HEK293 (cell line): ENCODE measurements around the gene NUBPL.

Experiments used
- CTCF ChIA-PET: fragments of 350-600 bp; formaldehyde crosslinking; extraction: SDS; loops from one replicate; lab custom pipeline; 2021; ENCODE audit warnings: antibody characterized with exemption; lab: Yijun Ruan, JAX
- POLR2A ChIA-PET: fragments of 300-600 bp; formaldehyde crosslinking; extraction: SDS; loops from one replicate; lab custom pipeline; 2020; ENCODE audit warnings: antibody characterized with exemption, inconsistent platforms; lab: Yijun Ruan, JAX
- H3K27ac ChIP-seq: fragments of 200-500 bp; sonication (Bioruptor generic); 2 replicates; pipeline ENCODE4 v1.5.1; 2014; ENCODE audit warnings: low read depth, low read length, control low read depth, inconsistent platforms; ENCODE audit errors: extremely low read depth
- H3K36me3 ChIP-seq, 2 experiments: fragments of 200-500 bp in 1 of 2; sonication (Bioruptor generic) in 1 of 2; 1 replicate in 1 of 2; 2 replicates in 1 of 2; pipeline ENCODE4 v1.5.1; 2014 to 2017; ENCODE audit warnings: inconsistent platforms in 2 of 2, low read length in 2 of 2; ENCODE audit not compliant: control insufficient read depth in 2 of 2, insufficient read depth in 1 of 2
- H3K4me1 ChIP-seq: fragments of 200-500 bp; sonication (Bioruptor generic); 2 replicates; pipeline ENCODE4 v1.5.1; 2014; ENCODE audit warnings: mild to moderate bottlenecking, low read length, inconsistent platforms; ENCODE audit not compliant: control insufficient read depth, insufficient read depth
- H3K4me3 ChIP-seq: 2 replicates; pipeline ENCODE4 v1.5.1; 2011; ENCODE audit warnings: low read depth, mild to moderate bottlenecking, control low read depth, low read length, moderate library complexity
- H3K9me3 ChIP-seq: fragments of 200-500 bp; sonication (Bioruptor generic); 2 replicates; pipeline ENCODE4 v1.5.1; 2014; ENCODE audit warnings: low read depth, low read length, inconsistent platforms; ENCODE audit not compliant: control insufficient read depth, insufficient read depth
- BCL11A ChIP-seq: fragments of 450-650 bp; formaldehyde crosslinking; IDR thresholded peaks from 2 replicates; pipeline ENCODE4 v1.5.1; 2016; ENCODE audit warnings: low read depth, missing biosample characterization, missing genetic modification characterization
- PRDM2 ChIP-seq: fragments of 450-650 bp; formaldehyde crosslinking; IDR thresholded peaks from 2 replicates; pipeline ENCODE4 v1.5.1; 2016; ENCODE audit warnings: missing biosample characterization, missing genetic modification characterization, borderline replicate concordance
- REST ChIP-seq: fragments of 450-650 bp; formaldehyde crosslinking; IDR thresholded peaks from 2 replicates; pipeline ENCODE4 v1.5.1; 2016; ENCODE audit warnings: missing biosample characterization, missing genetic modification characterization
- ZBTB1 ChIP-seq: fragments of 450-650 bp; formaldehyde crosslinking; IDR thresholded peaks from 2 replicates; pipeline ENCODE4 v1.5.1; 2016; ENCODE audit warnings: missing biosample characterization, missing genetic modification characterization
- ZBTB8A ChIP-seq: fragments of 450-650 bp; formaldehyde crosslinking; IDR thresholded peaks from 2 replicates; pipeline ENCODE4 v1.5.1; 2016; ENCODE audit warnings: missing biosample characterization, missing genetic modification characterization
- ZNF350 ChIP-seq: fragments of 450-650 bp; formaldehyde crosslinking; IDR thresholded peaks from 2 replicates; pipeline ENCODE4 v1.5.0; 2017; ENCODE audit warnings: missing biosample characterization, mild to moderate bottlenecking, missing genetic modification characterization
- ZNF416 ChIP-seq: fragments of 450-650 bp; formaldehyde crosslinking; IDR thresholded peaks from 2 replicates; pipeline ENCODE4 v1.5.1; 2016; ENCODE audit warnings: missing biosample characterization, missing genetic modification characterization
- ZNF555 ChIP-seq: fragments of 450-650 bp; formaldehyde crosslinking; conservative IDR thresholded peaks from 2 replicates; pipeline ENCODE4 v1.5.1; 2017; ENCODE audit warnings: missing biosample characterization, mild to moderate bottlenecking, missing genetic modification characterization, inconsistent platforms
- ZNF658 ChIP-seq: fragments of 450-650 bp; formaldehyde crosslinking; IDR thresholded peaks from 2 replicates; pipeline ENCODE4; 2016; ENCODE audit warnings: missing biosample characterization, missing genetic modification characterization
- ZNF776 ChIP-seq: fragments of 450-650 bp; formaldehyde crosslinking; IDR thresholded peaks from 2 replicates; pipeline ENCODE4 v1.5.0; 2017; ENCODE audit warnings: missing biosample characterization, missing genetic modification characterization, borderline replicate concordance
- ZNF791 ChIP-seq: fragments of 450-650 bp; formaldehyde crosslinking; IDR thresholded peaks from 2 replicates; pipeline ENCODE4 v1.5.1; 2016; ENCODE audit warnings: missing biosample characterization, missing genetic modification characterization
- TF ChIP-seq, protein P1 (sequence below): fragments of 450-650 bp; IDR thresholded peaks from 2 replicates; pipeline ENCODE4 v1.5.1; 2018; ENCODE audit warnings: missing biosample characterization, missing genetic modification characterization
- TF ChIP-seq, protein P2 (sequence below): fragments of 450-650 bp; formaldehyde crosslinking; IDR thresholded peaks from 2 replicates; pipeline ENCODE4 v1.5.1; 2016; ENCODE audit warnings: missing biosample characterization, missing genetic modification characterization, borderline replicate concordance
- TF ChIP-seq, protein P3 (sequence below): fragments of 450-650 bp; formaldehyde crosslinking; IDR thresholded peaks from 2 replicates; pipeline ENCODE4 v1.5.1; 2016; ENCODE audit warnings: missing biosample characterization, missing genetic modification characterization
- TF ChIP-seq, protein P4 (sequence below): fragments of 450-650 bp; formaldehyde crosslinking; IDR thresholded peaks from 2 replicates; pipeline ENCODE4 v1.5.1; 2016; ENCODE audit warnings: missing biosample characterization, missing genetic modification characterization
- TF ChIP-seq, protein P5 (sequence below): fragments of 450-650 bp; formaldehyde crosslinking; IDR thresholded peaks from 2 replicates; pipeline ENCODE4 v1.5.1; 2016; ENCODE audit warnings: missing biosample characterization, missing genetic modification characterization

Gene NUBPL

DNA sequence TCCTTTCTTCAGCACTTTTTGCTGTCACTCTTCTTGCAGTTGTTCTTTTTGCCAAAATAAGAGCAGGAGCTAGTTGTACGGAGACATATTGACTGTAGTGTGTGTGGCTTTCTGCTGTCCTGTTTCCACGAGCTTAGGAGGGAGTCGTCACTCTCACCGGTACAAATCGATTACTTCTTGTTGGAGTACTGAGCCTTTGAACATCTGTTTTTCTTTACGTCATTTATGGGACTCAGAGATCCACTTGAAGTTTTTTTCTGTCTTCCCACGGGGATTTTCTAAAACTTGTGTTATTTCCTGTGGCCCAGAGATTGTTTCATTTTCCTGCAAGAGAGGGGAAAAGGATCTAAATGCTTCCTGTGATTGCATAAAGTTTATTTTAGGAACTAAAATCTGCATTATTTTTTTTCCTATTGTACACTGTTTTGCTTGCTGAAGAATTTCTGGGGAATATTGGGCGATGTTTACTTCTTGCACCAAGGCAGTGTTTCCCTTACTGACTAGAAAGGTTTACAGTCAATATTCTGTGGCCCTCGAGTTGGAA lies 316.1 kb downstream of the NUBPL start:
- Histone ChIP-seq H3K4me1 (no peaks in the 10 kb centered on the region), H3K4me3 (no peak overlapping the region), H3K27ac (no peak overlapping the region), H3K9me3 (no peaks in the 10 kb centered on the region), H3K36me3 (no peaks in the 10 kb centered on the region)
- CTCF ChIA-PET = no interaction called here
- TF ChIP-seq, protein P1, sequence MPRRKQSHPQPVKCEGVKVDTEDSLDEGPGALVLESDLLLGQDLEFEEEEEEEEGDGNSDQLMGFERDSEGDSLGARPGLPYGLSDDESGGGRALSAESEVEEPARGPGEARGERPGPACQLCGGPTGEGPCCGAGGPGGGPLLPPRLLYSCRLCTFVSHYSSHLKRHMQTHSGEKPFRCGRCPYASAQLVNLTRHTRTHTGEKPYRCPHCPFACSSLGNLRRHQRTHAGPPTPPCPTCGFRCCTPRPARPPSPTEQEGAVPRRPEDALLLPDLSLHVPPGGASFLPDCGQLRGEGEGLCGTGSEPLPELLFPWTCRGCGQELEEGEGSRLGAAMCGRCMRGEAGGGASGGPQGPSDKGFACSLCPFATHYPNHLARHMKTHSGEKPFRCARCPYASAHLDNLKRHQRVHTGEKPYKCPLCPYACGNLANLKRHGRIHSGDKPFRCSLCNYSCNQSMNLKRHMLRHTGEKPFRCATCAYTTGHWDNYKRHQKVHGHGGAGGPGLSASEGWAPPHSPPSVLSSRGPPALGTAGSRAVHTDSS (tag by site-specific recombination) = no peak
- TF ChIP-seq, protein P2, sequence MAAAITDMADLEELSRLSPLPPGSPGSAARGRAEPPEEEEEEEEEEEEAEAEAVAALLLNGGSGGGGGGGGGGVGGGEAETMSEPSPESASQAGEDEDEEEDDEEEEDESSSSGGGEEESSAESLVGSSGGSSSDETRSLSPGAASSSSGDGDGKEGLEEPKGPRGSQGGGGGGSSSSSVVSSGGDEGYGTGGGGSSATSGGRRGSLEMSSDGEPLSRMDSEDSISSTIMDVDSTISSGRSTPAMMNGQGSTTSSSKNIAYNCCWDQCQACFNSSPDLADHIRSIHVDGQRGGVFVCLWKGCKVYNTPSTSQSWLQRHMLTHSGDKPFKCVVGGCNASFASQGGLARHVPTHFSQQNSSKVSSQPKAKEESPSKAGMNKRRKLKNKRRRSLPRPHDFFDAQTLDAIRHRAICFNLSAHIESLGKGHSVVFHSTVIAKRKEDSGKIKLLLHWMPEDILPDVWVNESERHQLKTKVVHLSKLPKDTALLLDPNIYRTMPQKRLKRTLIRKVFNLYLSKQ (tag by site-specific recombination) = no peak
- TF ChIP-seq ZNF791 (tag by site-specific recombination) = no peak
- no peak for TF ChIP-seq ZNF350
- no peak for TF ChIP-seq ZNF555 (tag by site-specific recombination)
- no peak for TF ChIP-seq ZNF658 (tag by site-specific recombination)
- TF ChIP-seq, protein P3, sequence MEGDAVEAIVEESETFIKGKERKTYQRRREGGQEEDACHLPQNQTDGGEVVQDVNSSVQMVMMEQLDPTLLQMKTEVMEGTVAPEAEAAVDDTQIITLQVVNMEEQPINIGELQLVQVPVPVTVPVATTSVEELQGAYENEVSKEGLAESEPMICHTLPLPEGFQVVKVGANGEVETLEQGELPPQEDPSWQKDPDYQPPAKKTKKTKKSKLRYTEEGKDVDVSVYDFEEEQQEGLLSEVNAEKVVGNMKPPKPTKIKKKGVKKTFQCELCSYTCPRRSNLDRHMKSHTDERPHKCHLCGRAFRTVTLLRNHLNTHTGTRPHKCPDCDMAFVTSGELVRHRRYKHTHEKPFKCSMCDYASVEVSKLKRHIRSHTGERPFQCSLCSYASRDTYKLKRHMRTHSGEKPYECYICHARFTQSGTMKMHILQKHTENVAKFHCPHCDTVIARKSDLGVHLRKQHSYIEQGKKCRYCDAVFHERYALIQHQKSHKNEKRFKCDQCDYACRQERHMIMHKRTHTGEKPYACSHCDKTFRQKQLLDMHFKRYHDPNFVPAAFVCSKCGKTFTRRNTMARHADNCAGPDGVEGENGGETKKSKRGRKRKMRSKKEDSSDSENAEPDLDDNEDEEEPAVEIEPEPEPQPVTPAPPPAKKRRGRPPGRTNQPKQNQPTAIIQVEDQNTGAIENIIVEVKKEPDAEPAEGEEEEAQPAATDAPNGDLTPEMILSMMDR = no peak
- no peak for TF ChIP-seq ZNF776 (tag by site-specific recombination)
- TF ChIP-seq REST (tag by site-specific recombination) = no peak
- TF ChIP-seq ZBTB8A (tag by site-specific recombination) = no peak
- no peak for TF ChIP-seq ZBTB1 (tag by site-specific recombination)
- TF ChIP-seq BCL11A (tag by site-specific recombination) = no peak
- no peak for TF ChIP-seq ZNF416 (tag by site-specific recombination)
- TF ChIP-seq, protein P4, sequence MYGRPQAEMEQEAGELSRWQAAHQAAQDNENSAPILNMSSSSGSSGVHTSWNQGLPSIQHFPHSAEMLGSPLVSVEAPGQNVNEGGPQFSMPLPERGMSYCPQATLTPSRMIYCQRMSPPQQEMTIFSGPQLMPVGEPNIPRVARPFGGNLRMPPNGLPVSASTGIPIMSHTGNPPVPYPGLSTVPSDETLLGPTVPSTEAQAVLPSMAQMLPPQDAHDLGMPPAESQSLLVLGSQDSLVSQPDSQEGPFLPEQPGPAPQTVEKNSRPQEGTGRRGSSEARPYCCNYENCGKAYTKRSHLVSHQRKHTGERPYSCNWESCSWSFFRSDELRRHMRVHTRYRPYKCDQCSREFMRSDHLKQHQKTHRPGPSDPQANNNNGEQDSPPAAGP (tag by site-specific recombination) = no peak
- TF ChIP-seq, protein P5, sequence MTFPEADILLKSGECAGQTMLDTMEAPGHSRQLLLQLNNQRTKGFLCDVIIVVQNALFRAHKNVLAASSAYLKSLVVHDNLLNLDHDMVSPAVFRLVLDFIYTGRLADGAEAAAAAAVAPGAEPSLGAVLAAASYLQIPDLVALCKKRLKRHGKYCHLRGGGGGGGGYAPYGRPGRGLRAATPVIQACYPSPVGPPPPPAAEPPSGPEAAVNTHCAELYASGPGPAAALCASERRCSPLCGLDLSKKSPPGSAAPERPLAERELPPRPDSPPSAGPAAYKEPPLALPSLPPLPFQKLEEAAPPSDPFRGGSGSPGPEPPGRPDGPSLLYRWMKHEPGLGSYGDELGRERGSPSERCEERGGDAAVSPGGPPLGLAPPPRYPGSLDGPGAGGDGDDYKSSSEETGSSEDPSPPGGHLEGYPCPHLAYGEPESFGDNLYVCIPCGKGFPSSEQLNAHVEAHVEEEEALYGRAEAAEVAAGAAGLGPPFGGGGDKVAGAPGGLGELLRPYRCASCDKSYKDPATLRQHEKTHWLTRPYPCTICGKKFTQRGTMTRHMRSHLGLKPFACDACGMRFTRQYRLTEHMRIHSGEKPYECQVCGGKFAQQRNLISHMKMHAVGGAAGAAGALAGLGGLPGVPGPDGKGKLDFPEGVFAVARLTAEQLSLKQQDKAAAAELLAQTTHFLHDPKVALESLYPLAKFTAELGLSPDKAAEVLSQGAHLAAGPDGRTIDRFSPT (tag by site-specific recombination) = no peak
- TF ChIP-seq PRDM2 (tag by site-specific recombination) = no peak
- POLR2A ChIA-PET = no interaction called here
